Prostate gland (tissue), 2 donors: ENCODE results near the gene MS4A4A.

Source experiments
- POLR2A ChIP-seq: fragments of 450-650 bp; IDR thresholded peaks from one replicate; pipeline ENCODE4 v1.6.1; 2016; ENCODE audit warnings: antibody characterized with exemption, mild to moderate bottlenecking
- POLR2AphosphoS5 ChIP-seq: sonication (generic); formaldehyde crosslinking; IDR thresholded peaks from one replicate; pipeline ENCODE4 v1.6.1; 2017; ENCODE audit warnings: antibody characterized with exemption
- TF ChIP-seq, protein P1 (sequence below), 4 experiments: fragments of 200-600 bp in 2 of 4; fragments of 450-650 bp in 2 of 4; sonication (generic) in 2 of 4; IDR thresholded peaks; 1 replicate in 3 of 4; 2 replicates in 1 of 4; pipeline ENCODE4 v1.5.1; 2016 to 2019; ENCODE audit warnings: antibody characterized with exemption in 4 of 4, mild to moderate bottlenecking in 2 of 4, moderate library complexity in 2 of 4

DNA sequence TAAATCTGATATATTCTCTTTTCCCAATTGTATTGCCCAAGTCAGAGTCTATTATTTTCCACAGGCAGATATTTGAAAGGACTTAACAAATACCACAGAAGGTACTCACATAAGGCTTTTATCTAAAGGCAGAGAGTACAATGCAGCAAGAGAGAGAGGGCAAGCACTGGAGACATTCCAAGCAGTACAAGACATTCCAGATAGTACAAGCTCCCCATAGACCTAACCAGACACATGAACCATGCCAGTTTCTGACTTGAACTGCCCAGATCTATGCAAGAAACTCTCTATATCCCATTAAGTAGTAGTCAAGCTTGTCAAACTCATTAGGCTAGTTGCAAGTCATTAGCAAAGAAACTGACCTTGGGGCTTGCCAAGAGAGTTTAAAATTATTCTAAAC, 35.4 kb downstream of the MS4A4A start:
- TF ChIP-seq, protein P1, sequence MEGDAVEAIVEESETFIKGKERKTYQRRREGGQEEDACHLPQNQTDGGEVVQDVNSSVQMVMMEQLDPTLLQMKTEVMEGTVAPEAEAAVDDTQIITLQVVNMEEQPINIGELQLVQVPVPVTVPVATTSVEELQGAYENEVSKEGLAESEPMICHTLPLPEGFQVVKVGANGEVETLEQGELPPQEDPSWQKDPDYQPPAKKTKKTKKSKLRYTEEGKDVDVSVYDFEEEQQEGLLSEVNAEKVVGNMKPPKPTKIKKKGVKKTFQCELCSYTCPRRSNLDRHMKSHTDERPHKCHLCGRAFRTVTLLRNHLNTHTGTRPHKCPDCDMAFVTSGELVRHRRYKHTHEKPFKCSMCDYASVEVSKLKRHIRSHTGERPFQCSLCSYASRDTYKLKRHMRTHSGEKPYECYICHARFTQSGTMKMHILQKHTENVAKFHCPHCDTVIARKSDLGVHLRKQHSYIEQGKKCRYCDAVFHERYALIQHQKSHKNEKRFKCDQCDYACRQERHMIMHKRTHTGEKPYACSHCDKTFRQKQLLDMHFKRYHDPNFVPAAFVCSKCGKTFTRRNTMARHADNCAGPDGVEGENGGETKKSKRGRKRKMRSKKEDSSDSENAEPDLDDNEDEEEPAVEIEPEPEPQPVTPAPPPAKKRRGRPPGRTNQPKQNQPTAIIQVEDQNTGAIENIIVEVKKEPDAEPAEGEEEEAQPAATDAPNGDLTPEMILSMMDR (IDR thresholded peaks at IDR 0.05), result no peak
- no peak for TF ChIP-seq POLR2A
- TF ChIP-seq POLR2AphosphoS5, result no peak
